CD4-positive, alpha-beta T cell treated with Interleukin-10 for 1 hour (primary cell): ENCODE measurements around the gene DNAH6.

Experiments
- DNase-seq: peaks from one replicate; pipeline ENCODE4 v3.0.0-alpha.2; 2020

DNAH6 gene

GRCh38 chr2:84700006-84700405, 183.7 kb downstream of the DNAH6 start:
- no peak for DNase-seq

- DNase-seq: no peak
Observed at GRCh38 chr2:84701880-84702279, 185.6 kb downstream of the DNAH6 start.

- no peak for DNase-seq
Observed at GRCh38 chr2:84702941-84703340, 186.6 kb downstream of the DNAH6 start.

- no peak for DNase-seq
Observed at GRCh38 chr2:84703831-84704230, 187.5 kb downstream of the DNAH6 start.

GRCh38 chr2:84704505-84705244, 188.4 kb downstream of the DNAH6 start:
- no peak for DNase-seq

GRCh38 chr2:84705858-84706257, 189.6 kb downstream of the DNAH6 start:
- DNase-seq: no peak

- DNase-seq: no peak
Observed at GRCh38 chr2:84708442-84708841, 192.1 kb downstream of the DNAH6 start.

GRCh38 chr2:84711651-84712050, 195.4 kb downstream of the DNAH6 start:
- DNase-seq: no peak

GRCh38 chr2:84713441-84713840, 197.1 kb downstream of the DNAH6 start:
- DNase-seq: no peak

GRCh38 chr2:84716564-84716963, 200.3 kb downstream of the DNAH6 start:
- DNase-seq: no peak

GRCh38 chr2:84717302-84717701, 201.0 kb downstream of the DNAH6 start:
- no peak for DNase-seq

GRCh38 chr2:84719434-84719833, 203.1 kb downstream of the DNAH6 start:
- no peak for DNase-seq

GRCh38 chr2:84723831-84724230, 207.5 kb downstream of the DNAH6 start:
- DNase-seq: no peak

- DNase-seq: no peak
Observed at GRCh38 chr2:84725717-84726116, 209.4 kb downstream of the DNAH6 start.

GRCh38 chr2:84727315-84727714, 211.0 kb downstream of the DNAH6 start:
- DNase-seq: no peak

GRCh38 chr2:84729224-84729623, 212.9 kb downstream of the DNAH6 start:
- DNase-seq: no peak

- DNase-seq: no peak
Observed at GRCh38 chr2:84731185-84731584, 214.9 kb downstream of the DNAH6 start.

GRCh38 chr2:84732897-84733778, 216.8 kb downstream of the DNAH6 start:
- DNase-seq: no peak

- no peak for DNase-seq
Observed at GRCh38 chr2:84735389-84735788, 219.1 kb downstream of the DNAH6 start.

- peak; percentile 67 for DNase-seq
Observed at GRCh38 chr2:84741182-84741822, 225.0 kb downstream of the DNAH6 start.

- DNase-seq: no peak
Observed at GRCh38 chr2:84748341-84748740, 232.0 kb downstream of the DNAH6 start.

GRCh38 chr2:84749442-84749841, 233.1 kb downstream of the DNAH6 start:
- no peak for DNase-seq

GRCh38 chr2:84755096-84755495, 238.8 kb downstream of the DNAH6 start:
- DNase-seq: no peak

GRCh38 chr2:84757648-84758047, 241.3 kb downstream of the DNAH6 start:
- no peak for DNase-seq
